GM21825 (cell line): Measurements from ENCODE around the gene IL16.
"Not testable (repeated sequence)": the region's sequence is repeated elsewhere in the genome, so short reads cannot be mapped to it uniquely, and the experiment has no call there.

ENCODE experiments used
- ATAC-seq: cut with Tn5 transposase; IDR thresholded peaks from one replicate; pipeline ENCODE4 v1.9.1; 2021; ENCODE audit warnings: mild to moderate bottlenecking, moderate library complexity; ENCODE audit not compliant: unreplicated experiment

The IL16 gene

GRCh38 chr15:81199031-81199779 lies 2.5 kb downstream of the IL16 start:
- ATAC-seq: no peak

DNA sequence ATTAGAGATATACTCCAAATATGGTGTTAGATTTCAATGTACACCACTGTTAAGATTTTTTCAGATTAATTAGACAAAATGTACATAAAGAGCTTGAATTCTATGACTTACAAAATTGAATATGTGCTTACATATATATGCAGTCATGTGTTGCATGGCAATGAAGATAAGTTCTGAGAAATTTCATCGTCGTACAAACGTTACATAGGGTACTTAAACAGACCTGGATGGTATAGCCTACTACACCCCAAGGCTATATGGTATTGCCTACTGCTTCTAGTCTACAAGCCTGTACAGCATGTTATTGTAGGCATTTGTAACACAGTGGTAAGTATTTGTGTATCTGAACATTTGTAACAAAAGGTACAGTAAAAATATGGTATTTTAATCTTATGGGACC lies 9.3 kb downstream of the IL16 start:
- ATAC-seq: no peak

DNA sequence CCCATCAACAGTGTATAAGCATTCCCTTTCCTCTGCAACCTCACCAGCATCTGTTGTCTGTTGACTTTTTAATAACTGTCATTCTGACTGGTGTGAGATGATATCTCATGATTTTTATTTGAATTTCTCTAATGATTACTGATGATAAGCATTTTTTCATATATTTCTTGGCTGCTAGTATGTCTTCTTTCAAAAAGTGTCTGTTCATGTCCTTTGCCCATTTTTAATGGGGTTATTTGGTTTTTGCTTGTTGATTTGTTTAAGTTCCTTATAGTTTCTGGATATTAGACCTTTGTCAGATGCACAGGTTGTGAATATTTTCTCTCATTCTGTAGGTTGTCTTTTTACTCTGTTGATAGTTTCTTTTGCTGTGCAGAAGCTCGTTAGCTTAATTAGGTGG lies 11.3 kb downstream of the IL16 start:
- not testable (repeated sequence) for ATAC-seq

- no peak for ATAC-seq
These were observed 13.0 kb downstream of the IL16 start for GRCh38 chr15:81209635-81210034.

DNA sequence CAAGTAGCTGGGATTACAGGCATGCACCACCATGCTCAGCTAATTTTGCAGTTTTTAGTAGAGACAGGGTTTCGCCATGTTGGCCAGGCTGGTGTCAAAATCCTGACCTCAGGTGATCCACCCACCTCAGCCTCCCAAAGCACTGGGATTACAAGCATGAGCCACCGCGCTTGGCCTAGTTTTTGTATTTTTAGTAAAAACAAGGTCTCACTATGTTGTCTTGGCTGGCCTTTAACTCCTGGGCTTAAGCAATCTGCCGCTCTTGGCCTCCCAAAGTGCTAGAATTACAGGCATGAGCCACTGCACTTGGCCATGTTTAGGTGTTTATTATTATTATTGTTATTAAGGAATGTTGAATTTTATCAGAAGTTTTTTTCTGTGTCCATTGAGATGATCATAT lies 14.7 kb downstream of the IL16 start:
- no peak for ATAC-seq

DNA sequence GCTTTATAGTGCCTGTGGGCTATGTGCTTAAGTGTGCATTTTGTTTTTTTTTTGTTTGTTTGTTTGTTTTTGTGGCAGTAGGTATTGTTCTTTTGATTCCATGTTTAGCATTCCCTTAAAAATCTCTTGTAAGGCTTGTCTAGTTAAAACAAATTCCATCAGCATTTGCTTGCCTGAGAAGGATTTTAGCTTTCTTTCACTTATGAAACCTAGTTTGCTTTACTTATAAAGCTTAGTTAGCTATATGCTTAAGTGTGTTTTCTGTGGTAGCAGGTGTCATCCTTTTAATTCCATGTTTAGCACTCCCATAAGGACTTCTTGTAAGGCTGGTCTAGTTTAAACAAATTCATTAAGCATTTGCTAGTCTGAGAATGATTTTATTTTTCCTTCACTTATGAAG lies 17.3 kb downstream of the IL16 start:
- no peak for ATAC-seq

DNA sequence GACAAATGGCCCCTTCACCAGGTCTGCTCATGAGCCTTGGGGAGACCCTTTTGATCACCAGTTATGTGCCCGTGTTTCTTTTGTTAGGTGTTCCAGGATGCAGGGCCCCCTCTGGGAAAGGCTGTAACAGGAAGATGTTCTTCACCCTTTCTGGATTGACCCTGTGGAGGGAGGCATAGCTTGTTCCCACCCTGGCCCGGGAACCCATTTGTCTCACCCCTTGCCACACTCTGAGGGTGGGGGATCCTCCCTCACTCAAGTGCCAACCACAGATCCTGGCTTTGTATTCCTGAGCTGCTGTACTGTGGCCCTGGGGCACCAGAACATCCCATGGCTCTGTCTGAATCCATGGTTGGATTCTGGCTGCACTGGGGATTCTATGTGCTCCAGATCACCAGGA lies 18.9 kb downstream of the IL16 start:
- ATAC-seq: no peak

DNA sequence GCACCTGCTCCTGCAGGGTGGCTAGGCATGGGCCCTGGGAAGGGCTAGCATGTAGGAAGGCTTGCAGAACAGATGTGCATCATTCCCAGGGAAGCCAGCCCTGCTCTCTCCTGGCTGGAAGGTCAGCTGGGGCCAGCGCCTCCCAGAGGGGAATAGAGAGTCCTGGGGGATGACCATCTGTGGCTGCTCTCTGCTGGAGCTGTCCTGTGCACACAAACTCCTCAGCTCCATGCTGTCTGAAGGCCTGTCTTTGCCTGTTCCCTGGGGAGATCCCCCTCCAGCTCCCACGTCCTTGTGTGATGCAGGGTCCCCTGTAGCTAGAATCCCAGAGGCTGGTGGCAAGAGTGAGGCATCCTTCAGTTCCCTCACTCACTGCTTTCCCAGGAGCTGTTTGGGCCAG lies 19.3 kb downstream of the IL16 start:
- no peak for ATAC-seq

- no peak for ATAC-seq
These were observed 19.7 kb downstream of the IL16 start for GRCh38 chr15:81216422-81216821.

DNA sequence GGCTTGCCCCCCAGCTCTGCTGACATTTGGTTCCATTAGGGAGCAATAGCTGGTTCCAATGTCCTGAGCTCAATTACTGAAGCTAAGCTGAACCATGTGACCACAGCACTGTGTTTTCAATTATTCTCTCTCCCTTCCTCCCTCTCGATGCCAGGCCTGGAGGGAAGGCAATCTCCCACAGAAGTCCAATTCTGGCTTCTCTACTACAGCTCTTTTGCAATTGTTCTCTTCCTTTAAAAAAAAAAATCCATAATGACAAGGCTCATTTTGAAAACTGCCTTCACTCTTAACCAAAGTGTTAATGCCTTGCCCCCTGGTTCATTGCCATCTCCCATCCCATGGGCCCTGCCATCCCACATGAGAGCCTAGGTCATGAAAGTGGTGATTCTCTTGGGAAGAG lies 24.8 kb downstream of the IL16 start:
- ATAC-seq: no peak

DNA sequence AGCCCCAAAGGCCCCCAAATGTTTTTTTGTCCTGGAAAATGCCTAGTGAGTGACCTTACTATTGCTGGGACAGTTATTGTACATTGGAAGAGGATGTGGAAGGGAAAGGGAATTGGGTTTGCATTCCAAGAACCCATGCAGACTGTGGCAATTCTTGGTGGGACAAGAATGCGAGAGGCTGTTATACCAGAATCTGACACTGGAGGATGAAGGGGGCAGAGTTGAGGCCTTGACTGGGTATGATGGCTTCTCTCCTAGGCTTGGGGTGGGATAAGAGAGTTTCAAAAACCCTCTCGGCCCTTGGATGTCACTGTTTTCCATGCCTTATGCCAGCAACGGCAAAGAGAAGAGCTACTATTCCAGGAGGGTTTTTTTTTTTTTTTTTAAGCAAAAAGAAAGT lies 25.3 kb downstream of the IL16 start:
- no peak for ATAC-seq

- ATAC-seq: no peak
These were observed 26.8 kb downstream of the IL16 start for GRCh38 chr15:81223346-81223971.

GRCh38 chr15:81224232-81224631 lies 27.6 kb downstream of the IL16 start:
- ATAC-seq: no peak

DNA sequence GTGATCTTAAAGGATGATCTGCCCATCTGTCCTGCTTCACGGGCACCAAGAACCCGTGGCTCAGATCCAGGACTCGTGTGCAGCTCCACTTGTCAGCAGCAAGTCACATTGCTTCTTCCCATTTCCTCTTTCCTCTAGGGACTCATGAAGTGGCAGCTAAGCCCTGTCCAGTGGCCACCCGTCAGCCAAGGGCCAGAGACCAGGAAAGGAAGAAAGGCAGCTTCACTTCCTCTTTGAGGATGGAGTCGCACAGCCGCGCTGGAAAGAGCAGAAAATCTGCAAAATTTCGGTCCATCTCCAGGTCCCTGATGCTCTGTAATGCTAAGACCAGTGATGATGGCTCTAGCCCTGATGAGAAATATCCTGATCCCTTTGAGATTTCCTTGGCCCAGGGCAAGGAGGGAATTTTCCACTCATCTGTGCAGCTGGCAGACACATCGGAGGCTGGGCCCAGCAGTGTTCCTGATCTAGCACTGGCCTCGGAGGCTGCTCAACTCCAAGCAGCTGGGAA lies 28.5 kb downstream of the IL16 start:
- no peak for ATAC-seq

DNA sequence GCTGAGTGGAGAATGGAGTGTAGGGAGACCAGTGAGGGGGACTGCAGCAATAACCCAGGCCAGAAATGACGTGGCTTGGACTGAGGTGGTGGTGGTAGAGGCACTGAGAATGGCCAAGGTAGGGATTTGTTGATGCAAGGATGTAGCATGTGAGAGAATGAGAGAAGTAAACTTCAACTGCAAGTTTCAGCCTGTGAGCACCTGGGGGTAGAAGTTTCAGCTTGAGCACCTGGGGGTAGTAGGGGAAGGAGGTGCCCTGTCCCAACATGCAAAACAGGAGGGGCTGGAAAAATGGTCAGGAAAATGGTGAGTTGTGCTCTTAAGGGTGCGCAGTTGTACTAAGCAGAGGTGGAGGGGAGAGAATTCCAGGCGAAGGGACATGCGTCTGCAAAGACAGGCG lies 31.0 kb downstream of the IL16 start:
- no peak for ATAC-seq

DNA sequence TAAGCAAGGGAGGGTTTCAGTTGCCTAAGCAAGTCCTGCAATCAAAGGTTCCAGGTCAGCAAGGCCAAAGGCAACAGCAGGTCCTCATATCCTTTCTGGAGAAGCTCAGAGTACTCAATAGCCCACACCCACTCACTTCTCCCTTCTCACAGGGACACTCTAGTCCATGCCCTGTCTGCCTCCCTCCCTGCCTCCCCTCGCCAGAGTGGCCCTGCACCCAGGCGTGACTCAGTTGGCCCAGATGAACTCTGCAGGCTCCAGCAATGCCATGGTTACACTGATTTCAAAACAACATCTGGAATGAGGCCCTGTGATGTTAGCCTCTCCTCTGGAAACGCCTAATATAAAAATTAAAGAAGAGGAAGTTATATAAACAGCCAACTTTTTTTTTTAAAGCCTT lies 32.9 kb downstream of the IL16 start:
- ATAC-seq: no peak

- no peak for ATAC-seq
These were observed 38.8 kb downstream of the IL16 start for GRCh38 chr15:81235276-81236123.

DNA sequence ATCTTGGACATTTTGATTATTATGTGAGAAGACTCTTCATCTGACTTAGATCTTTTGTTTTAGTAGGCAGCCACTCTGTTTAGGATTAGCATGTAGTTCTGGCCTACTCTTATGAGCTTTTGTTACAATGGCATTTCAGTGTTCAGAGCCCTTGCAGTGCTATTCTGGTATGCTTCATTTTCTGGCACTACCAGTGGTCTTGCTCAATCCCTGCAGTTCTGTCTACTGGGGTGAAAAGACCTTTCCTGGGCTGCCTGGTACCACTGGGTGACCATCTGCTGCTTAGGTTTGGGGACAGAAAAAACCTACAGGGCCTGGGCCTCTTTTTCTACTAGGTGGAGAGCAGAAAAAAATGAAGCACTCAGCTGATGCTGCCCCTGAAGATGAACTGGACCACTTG lies 42.5 kb downstream of the IL16 start:
- ATAC-seq: no peak

DNA sequence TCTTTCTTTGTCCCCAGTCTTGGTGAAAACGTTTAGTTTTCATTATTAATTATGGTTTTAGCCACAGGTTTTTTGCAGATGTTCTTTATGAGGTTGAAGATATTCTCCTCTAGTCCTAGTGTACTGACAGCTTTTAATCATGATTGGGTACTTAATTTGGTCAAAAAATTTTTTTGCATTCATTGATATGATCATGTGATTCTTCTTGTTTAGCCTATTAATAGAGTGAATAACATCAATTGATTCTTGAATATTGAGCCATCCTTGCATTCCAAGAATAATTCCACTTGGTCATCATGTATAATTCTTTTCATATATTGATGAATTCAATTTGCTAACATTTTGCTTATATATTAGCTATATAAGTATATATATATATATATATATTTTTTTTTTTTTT lies 46.1 kb downstream of the IL16 start:
- ATAC-seq: no peak

DNA sequence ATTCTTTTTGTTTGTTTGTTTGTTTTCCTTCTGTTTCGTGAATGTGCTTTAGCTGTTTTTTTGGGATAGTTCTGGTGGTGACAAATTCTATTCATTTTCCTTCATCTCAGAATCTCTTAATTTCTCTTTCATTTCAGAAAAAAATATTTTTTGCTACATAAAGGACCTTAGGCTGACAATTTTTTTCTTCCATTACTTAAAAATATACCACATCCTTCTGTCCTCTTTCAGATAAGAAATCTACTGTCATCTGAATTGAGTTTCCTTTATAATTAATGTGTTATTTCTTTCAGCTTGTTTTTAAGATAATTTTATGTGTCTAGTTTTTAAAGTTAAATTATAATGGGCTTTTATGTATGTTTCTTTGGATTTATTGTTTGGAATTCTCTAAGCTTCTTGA lies 47.6 kb downstream of the IL16 start:
- ATAC-seq: no peak

GRCh38 chr15:81253846-81254245 lies 57.2 kb downstream of the IL16 start:
- ATAC-seq: no peak
